Loucy (cell line): ENCODE measurements around the gene LECT2.

ENCODE experiments used
- H2AFZ ChIP-seq: fragments of 200-600 bp; sonication (generic); 2 replicates; pipeline ENCODE4 v1.6.0; 2016; ENCODE audit warnings: antibody characterized with exemption, mild to moderate bottlenecking, low read length, moderate library complexity
- H3F3A ChIP-seq: fragments of 200-600 bp; 2 replicates; pipeline ENCODE4 v1.6.0; 2016; ENCODE audit warnings: antibody characterized with exemption, low read depth, mild to moderate bottlenecking
- H3K27me3 ChIP-seq: fragments of 200-600 bp; sonication (generic); 2 replicates; pipeline ENCODE4 v1.6.1; 2014; ENCODE audit warnings: low read length, mild to moderate bottlenecking; ENCODE audit not compliant: insufficient read depth, poor library complexity, severe bottlenecking
- H3K36me3 ChIP-seq: fragments of 200-600 bp; sonication (generic); 2 replicates; pipeline ENCODE4 v1.6.1; 2016; ENCODE audit warnings: low read length; ENCODE audit not compliant: insufficient read depth
- H3K4me1 ChIP-seq: fragments of 200-600 bp; sonication (generic); 2 replicates; pipeline ENCODE4 v1.5.1; 2014; ENCODE audit warnings: low read length, mild to moderate bottlenecking; ENCODE audit not compliant: insufficient read depth, poor library complexity, severe bottlenecking
- H3K4me2 ChIP-seq: fragments of 200-600 bp; sonication (generic); 2 replicates; pipeline ENCODE4 v1.6.0; 2014; ENCODE audit warnings: antibody characterized with exemption, low read length, low read depth, mild to moderate bottlenecking; ENCODE audit not compliant: poor library complexity, severe bottlenecking
- H3K4me3 ChIP-seq: fragments of 200-600 bp; sonication (generic); 2 replicates; pipeline ENCODE4 v1.5.1; 2014; ENCODE audit warnings: low read length, mild to moderate bottlenecking, mixed read lengths; ENCODE audit not compliant: poor library complexity, severe bottlenecking
- H3K79me2 ChIP-seq: fragments of 200-600 bp; sonication (generic); 2 replicates; pipeline ENCODE4 v1.6.1; 2014; ENCODE audit warnings: low read length; ENCODE audit not compliant: insufficient read depth
- H3K9ac ChIP-seq: fragments of 200-600 bp; sonication (generic); 2 replicates; pipeline ENCODE4 v1.6.0; 2014; ENCODE audit warnings: mild to moderate bottlenecking, low read depth, low read length, moderate library complexity; ENCODE audit not compliant: poor library complexity, severe bottlenecking
- H3K9me2 ChIP-seq: fragments of 200-600 bp; sonication (generic); replicated peaks from 2 replicates; pipeline ENCODE4 v1.6.1; 2016; ENCODE audit warnings: low read depth, low read length, mixed read lengths
- H3K9me3 ChIP-seq: fragments of 200-600 bp; sonication (generic); 2 replicates; pipeline ENCODE4 v1.6.1; 2014; ENCODE audit warnings: mild to moderate bottlenecking, antibody characterized with exemption, low read length, low read depth; ENCODE audit not compliant: insufficient read depth
- H4K20me1 ChIP-seq: fragments of 200-600 bp; sonication (generic); 2 replicates; pipeline ENCODE4 v1.6.0; 2014; ENCODE audit warnings: antibody characterized with exemption, low read length, mild to moderate bottlenecking; ENCODE audit not compliant: insufficient read depth, poor library complexity, severe bottlenecking
- EZH2phosphoT487 ChIP-seq: fragments of 200-600 bp; IDR thresholded peaks from 2 replicates; pipeline ENCODE4 v1.6.1; 2018; ENCODE audit warnings: antibody characterized with exemption, mild to moderate bottlenecking, moderate library complexity, borderline replicate concordance
- TF ChIP-seq, protein P1 (sequence below): fragments of 200-600 bp; sonication (generic); conservative IDR thresholded peaks from 2 replicates; pipeline ENCODE4 v1.5.1; 2014; ENCODE audit warnings: mild to moderate bottlenecking, antibody characterized with exemption, low read length

Gene LECT2

DNA sequence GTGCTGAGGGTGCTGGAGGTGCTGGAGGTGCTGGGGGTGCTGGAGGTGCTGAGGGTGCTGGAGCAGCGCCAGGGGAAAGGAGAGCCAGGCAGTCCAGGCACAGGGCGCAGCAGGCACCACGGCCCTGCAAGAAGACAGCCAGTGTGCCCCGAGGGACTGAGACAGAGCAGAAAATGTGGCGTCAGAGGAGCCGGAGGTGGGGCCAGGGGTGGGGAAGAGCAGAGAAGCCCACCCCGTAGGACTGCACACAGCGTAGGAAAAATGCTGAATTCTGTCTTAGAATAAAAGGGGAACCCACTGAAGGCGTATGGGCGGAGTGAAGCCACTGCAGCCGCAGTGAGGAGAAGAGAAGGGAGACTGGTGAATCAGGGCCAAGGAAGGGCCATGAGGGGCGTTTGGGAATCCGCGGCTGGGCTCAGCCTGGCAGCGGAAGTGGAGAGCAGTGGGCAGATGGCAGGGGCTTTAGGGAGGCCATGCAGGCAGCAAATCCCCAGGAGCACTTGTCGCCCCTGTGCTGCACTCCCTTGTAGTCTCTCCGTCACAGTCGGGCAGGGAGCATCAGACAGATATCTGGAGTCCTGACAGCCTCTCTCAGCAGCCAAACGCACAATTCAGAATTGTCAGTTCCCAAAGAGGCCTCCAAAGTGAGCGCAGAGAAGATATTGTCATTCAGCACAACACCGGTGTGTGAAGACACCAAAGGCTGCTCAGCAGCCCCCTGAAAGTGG lies 35.9 kb upstream of the LECT2 start:
- TF ChIP-seq, protein P1, sequence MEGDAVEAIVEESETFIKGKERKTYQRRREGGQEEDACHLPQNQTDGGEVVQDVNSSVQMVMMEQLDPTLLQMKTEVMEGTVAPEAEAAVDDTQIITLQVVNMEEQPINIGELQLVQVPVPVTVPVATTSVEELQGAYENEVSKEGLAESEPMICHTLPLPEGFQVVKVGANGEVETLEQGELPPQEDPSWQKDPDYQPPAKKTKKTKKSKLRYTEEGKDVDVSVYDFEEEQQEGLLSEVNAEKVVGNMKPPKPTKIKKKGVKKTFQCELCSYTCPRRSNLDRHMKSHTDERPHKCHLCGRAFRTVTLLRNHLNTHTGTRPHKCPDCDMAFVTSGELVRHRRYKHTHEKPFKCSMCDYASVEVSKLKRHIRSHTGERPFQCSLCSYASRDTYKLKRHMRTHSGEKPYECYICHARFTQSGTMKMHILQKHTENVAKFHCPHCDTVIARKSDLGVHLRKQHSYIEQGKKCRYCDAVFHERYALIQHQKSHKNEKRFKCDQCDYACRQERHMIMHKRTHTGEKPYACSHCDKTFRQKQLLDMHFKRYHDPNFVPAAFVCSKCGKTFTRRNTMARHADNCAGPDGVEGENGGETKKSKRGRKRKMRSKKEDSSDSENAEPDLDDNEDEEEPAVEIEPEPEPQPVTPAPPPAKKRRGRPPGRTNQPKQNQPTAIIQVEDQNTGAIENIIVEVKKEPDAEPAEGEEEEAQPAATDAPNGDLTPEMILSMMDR: no peak
- no peak for TF ChIP-seq EZH2phosphoT487
- Histone ChIP-seq H3K36me3 (no peaks in the 10 kb centered on the region), H3K79me2 (no peaks in the 10 kb centered on the region), H3K27me3 (no peaks in the 10 kb centered on the region), H3K9ac (no peak overlapping the region), H3K4me3 (no peak overlapping the region), H4K20me1 (no peaks in the 10 kb centered on the region), H3F3A (no peaks in the 10 kb centered on the region), H3K4me2 (no peak overlapping the region), H3K9me3 (no peaks in the 10 kb centered on the region), H3K9me2 (no peaks in the 10 kb centered on the region), H2AFZ (no peak overlapping the region), H3K4me1 (no peaks in the 10 kb centered on the region)

DNA sequence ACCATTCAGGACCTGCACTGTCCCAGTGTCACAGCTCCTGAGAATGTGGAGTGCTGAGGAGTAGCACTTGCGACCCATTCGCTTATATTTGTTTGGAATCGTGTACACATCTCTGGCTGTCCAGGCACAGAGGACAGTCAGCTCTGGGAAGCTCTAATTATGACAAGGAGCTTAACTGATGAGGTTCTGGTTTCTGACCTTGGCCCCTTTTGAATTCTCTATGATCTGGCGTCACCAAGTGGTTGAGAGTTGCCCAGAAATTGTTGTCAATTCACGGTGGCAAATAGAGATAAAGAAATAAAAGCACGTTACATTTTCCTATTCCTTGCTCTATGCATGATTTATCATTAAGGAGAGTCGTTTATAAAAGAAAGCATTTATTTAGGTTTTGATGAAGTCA lies 34.9 kb upstream of the LECT2 start:
- Histone ChIP-seq H3K36me3 (no peaks in the 10 kb centered on the region), H3K9ac (no peak overlapping the region), H3K4me2 (no peak overlapping the region), H3K79me2 (no peaks in the 10 kb centered on the region), H3K4me1 (no peaks in the 10 kb centered on the region), H3F3A (no peaks in the 10 kb centered on the region), H3K4me3 (no peak overlapping the region), H2AFZ (no peak overlapping the region), H4K20me1 (no peaks in the 10 kb centered on the region), H3K27me3 (no peaks in the 10 kb centered on the region), H3K9me2 (no peaks in the 10 kb centered on the region), H3K9me3 (no peaks in the 10 kb centered on the region)
- TF ChIP-seq EZH2phosphoT487: no peak
- TF ChIP-seq, protein P1: no peak

- Histone ChIP-seq H3K9ac (no peak overlapping the region), H3K4me2 (no peak overlapping the region), H3F3A (no peaks in the 10 kb centered on the region), H3K79me2 (no peaks in the 10 kb centered on the region), H2AFZ (no peak overlapping the region), H4K20me1 (no peaks in the 10 kb centered on the region), H3K27me3 (no peaks in the 10 kb centered on the region), H3K9me3 (no peaks in the 10 kb centered on the region), H3K9me2 (no peaks in the 10 kb centered on the region), H3K4me3 (no peak overlapping the region), H3K4me1 (no peaks in the 10 kb centered on the region), H3K36me3 (no peaks in the 10 kb centered on the region)
- TF ChIP-seq EZH2phosphoT487: no peak
- TF ChIP-seq, protein P1: no peak
Measured at GRCh38 chr5:135988546-135988945, 33.8 kb upstream of the LECT2 start.
